ENCODE results near the gene ADAMTSL1.

Gene ADAMTSL1

GRCh38 chr9:18703901-18704379 lies 230.0 kb downstream of the ADAMTSL1 start:
- DNase-seq, result no peak

- no peak for DNase-seq
Measured at GRCh38 chr9:18705796-18706392, 231.9 kb downstream of the ADAMTSL1 start.

- DNase-seq, result no peak
Measured at GRCh38 chr9:18706648-18707047, 232.7 kb downstream of the ADAMTSL1 start.

- no peak for DNase-seq
Measured at GRCh38 chr9:18707061-18707461, 233.1 kb downstream of the ADAMTSL1 start.

GRCh38 chr9:18707489-18708205 lies 233.7 kb downstream of the ADAMTSL1 start:
- DNase-seq, result no peak

- no peak for DNase-seq
Measured at GRCh38 chr9:18708429-18708828, 234.5 kb downstream of the ADAMTSL1 start.

GRCh38 chr9:18710065-18710464 lies 236.1 kb downstream of the ADAMTSL1 start:
- no peak for DNase-seq

GRCh38 chr9:18717759-18718158 lies 243.8 kb downstream of the ADAMTSL1 start:
- DNase-seq, result no peak

- DNase-seq, result no peak
Measured at GRCh38 chr9:18718393-18718792, 244.4 kb downstream of the ADAMTSL1 start.

- no peak for DNase-seq
Measured at GRCh38 chr9:18718932-18719331, 245.0 kb downstream of the ADAMTSL1 start.

- DNase-seq, result no peak
Measured at GRCh38 chr9:18720691-18721090, 246.7 kb downstream of the ADAMTSL1 start.

- DNase-seq, result no peak
Measured at GRCh38 chr9:18721267-18721994, 247.5 kb downstream of the ADAMTSL1 start.

- no peak for DNase-seq
Measured at GRCh38 chr9:18721995-18722310, 248.0 kb downstream of the ADAMTSL1 start.

GRCh38 chr9:18722882-18723281 lies 248.9 kb downstream of the ADAMTSL1 start:
- DNase-seq, result no peak

GRCh38 chr9:18723366-18723765 lies 249.4 kb downstream of the ADAMTSL1 start:
- DNase-seq, result no peak

GRCh38 chr9:18726546-18726945 lies 252.6 kb downstream of the ADAMTSL1 start:
- DNase-seq, result no peak

GRCh38 chr9:18727904-18728303 lies 254.0 kb downstream of the ADAMTSL1 start:
- no peak for DNase-seq

GRCh38 chr9:18728642-18729041 lies 254.7 kb downstream of the ADAMTSL1 start:
- no peak for DNase-seq

GRCh38 chr9:18730241-18730640 lies 256.3 kb downstream of the ADAMTSL1 start:
- no peak for DNase-seq

- no peak for DNase-seq
Measured at GRCh38 chr9:18739127-18739526, 265.2 kb downstream of the ADAMTSL1 start.

GRCh38 chr9:18739641-18740318 lies 265.8 kb downstream of the ADAMTSL1 start:
- DNase-seq, result no peak

- DNase-seq, result no peak
Measured at GRCh38 chr9:18741359-18741758, 267.4 kb downstream of the ADAMTSL1 start.

- DNase-seq, result no peak
Measured at GRCh38 chr9:18741945-18742344, 268.0 kb downstream of the ADAMTSL1 start.

- DNase-seq, result no peak
Measured at GRCh38 chr9:18743421-18743820, 269.5 kb downstream of the ADAMTSL1 start.

Measured in MV-4-11 (cell line).